Epithelial cell of esophagus (primary cell): ENCODE results near the gene AUTS2.

Experiments
- DNase-seq: peaks from one replicate; pipeline ENCODE4 v3.0.0; 2010; ENCODE audit warnings: low read depth
- H3K4me3 ChIP-seq: 2 replicates; pipeline ENCODE4 v1.5.1; 2011; ENCODE audit warnings: mild to moderate bottlenecking, low read length, control low read depth
- TF ChIP-seq, protein P1 (sequence below): IDR thresholded peaks from 2 replicates; pipeline ENCODE4 v1.5.1; 2011; ENCODE audit warnings: low read depth, mild to moderate bottlenecking, low read length, control low read depth, inconsistent platforms; ENCODE audit not compliant: insufficient read depth; ENCODE audit errors: missing control alignments

AUTS2 gene

GRCh38 chr7:70779321-70779720 lies 1181.0 kb downstream of the AUTS2 start:
- TF ChIP-seq, protein P1, sequence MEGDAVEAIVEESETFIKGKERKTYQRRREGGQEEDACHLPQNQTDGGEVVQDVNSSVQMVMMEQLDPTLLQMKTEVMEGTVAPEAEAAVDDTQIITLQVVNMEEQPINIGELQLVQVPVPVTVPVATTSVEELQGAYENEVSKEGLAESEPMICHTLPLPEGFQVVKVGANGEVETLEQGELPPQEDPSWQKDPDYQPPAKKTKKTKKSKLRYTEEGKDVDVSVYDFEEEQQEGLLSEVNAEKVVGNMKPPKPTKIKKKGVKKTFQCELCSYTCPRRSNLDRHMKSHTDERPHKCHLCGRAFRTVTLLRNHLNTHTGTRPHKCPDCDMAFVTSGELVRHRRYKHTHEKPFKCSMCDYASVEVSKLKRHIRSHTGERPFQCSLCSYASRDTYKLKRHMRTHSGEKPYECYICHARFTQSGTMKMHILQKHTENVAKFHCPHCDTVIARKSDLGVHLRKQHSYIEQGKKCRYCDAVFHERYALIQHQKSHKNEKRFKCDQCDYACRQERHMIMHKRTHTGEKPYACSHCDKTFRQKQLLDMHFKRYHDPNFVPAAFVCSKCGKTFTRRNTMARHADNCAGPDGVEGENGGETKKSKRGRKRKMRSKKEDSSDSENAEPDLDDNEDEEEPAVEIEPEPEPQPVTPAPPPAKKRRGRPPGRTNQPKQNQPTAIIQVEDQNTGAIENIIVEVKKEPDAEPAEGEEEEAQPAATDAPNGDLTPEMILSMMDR, result no peak
- H3K4me3 ChIP-seq, result no peak overlapping the region
- DNase-seq, result no peak

DNA sequence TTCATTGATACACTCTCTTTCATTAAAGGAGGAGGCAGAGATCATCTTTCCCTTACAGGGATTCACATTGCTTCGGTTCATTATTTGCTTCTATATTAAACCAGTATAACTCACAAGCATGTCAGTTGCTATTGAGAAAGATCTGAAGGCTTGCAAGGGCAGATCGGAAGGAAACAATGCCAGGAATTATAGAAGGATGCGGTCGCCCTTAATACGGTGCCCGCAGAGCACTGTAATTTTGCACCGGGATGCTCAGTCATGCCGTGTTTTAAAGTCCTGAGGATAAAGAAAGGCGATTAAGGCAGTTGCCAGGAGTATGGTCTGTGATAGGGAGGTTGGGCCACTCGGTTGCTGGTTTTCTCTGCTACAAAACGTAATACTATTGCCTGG lies 1183.6 kb downstream of the AUTS2 start:
- TF ChIP-seq, protein P1, result no peak
- H3K4me3 ChIP-seq, result no peak overlapping the region
- DNase-seq, result no peak

DNA sequence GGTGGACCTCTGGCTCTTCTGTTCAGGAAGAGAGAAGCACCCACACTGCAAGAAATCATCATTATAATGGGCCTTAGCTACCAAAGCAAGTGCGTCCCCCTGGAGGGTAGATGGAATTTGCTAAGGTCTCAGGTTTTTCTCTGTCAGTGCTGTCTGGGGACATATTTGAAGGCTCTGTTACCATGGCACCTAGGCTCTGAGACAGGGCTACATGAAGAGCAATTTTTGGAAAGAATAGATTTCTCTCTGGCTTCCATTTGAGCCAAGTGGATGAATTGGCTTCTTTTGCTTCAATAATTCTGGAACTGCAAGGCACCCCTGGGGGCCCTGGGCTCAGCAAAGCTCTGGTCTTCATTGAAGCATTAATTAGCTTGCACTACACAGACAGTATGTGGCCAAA lies 1184.5 kb downstream of the AUTS2 start:
- TF ChIP-seq, protein P1, result no peak
- no peak overlapping the region for H3K4me3 ChIP-seq
- no peak for DNase-seq

GRCh38 chr7:70785427-70785826 lies 1187.2 kb downstream of the AUTS2 start:
- peak; percentile 95 for DNase-seq
- TF ChIP-seq, protein P1, result no peak
- H3K4me3 ChIP-seq, result no peak overlapping the region

- H3K4me3 ChIP-seq, result no peak overlapping the region
- DNase-seq, result no peak
- TF ChIP-seq, protein P1, result no peak
Observed at GRCh38 chr7:70786076-70786475, 1187.8 kb downstream of the AUTS2 start.

DNA sequence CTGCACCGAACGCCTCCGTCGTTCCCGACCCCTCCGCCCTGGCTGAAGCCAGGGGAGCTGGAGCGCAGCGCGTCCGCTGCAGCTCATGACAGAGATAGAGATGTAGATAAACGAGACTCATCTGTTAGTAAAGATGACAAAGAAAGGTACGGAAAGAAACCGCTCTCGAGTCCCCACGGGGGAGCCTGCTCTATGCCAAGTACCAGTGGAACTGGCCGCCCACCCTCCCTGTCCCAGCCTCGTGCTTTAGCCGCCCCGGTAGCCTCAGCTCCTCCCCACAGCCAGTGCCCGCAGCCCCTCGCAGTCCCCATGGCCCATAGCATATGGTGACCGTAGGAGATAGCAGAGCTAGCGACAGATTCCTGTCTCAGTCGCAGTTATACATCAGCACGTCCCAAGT lies 1189.0 kb downstream of the AUTS2 start:
- TF ChIP-seq, protein P1, result no peak
- no peak overlapping the region for H3K4me3 ChIP-seq
- no peak for DNase-seq

GRCh38 chr7:70787771-70788170 lies 1189.5 kb downstream of the AUTS2 start:
- H3K4me3 ChIP-seq, result no peak overlapping the region
- TF ChIP-seq, protein P1, result no peak
- no peak for DNase-seq
